GM12873 (cell line): ENCODE measurements around the gene AKT3.

Source experiments
- CTCF ChIP-seq: IDR thresholded peaks from 2 replicates; pipeline ENCODE4 v1.5.1; 2012; ENCODE audit warnings: low read depth, mild to moderate bottlenecking, moderate library complexity, low read length, control low read depth; ENCODE audit not compliant: insufficient read depth; ENCODE audit errors: missing control alignments

The AKT3 gene

GRCh38 chr1:243657793-243658192, 192.2 kb downstream of the AKT3 start:
- no peak for TF ChIP-seq CTCF

- TF ChIP-seq CTCF = no peak
Observed at GRCh38 chr1:243646841-243647240, 203.2 kb downstream of the AKT3 start.

- no peak for TF ChIP-seq CTCF
Observed at GRCh38 chr1:243645281-243645680, 204.8 kb downstream of the AKT3 start.

- no peak for TF ChIP-seq CTCF
Observed at GRCh38 chr1:243642936-243643335, 207.1 kb downstream of the AKT3 start.

- no peak for TF ChIP-seq CTCF
Observed at GRCh38 chr1:243639027-243639658, 210.9 kb downstream of the AKT3 start.

GRCh38 chr1:243638186-243638585, 211.9 kb downstream of the AKT3 start:
- no peak for TF ChIP-seq CTCF

- TF ChIP-seq CTCF = no peak
Observed at GRCh38 chr1:243628476-243628907, 221.6 kb downstream of the AKT3 start.
